ENCODE measurements around the gene TLE1. TPM values are rescaled to one million over a fixed set of nuclear protein-coding genes. Genes with fewer than 3 reads are reported as not detected.
"Not testable (repeated sequence)": the region's sequence is repeated elsewhere in the genome, so short reads cannot be mapped to it uniquely, and the experiment has no call there.

Gene TLE1
- total and polyA plus RNA-seq, 10 of the 15 experiments (the other 5 are each of a cell fraction or from before 2014, with no cell fraction given) = 0.04 to 0.23 (median 0.10) TPM; not detected in 6

DNA sequence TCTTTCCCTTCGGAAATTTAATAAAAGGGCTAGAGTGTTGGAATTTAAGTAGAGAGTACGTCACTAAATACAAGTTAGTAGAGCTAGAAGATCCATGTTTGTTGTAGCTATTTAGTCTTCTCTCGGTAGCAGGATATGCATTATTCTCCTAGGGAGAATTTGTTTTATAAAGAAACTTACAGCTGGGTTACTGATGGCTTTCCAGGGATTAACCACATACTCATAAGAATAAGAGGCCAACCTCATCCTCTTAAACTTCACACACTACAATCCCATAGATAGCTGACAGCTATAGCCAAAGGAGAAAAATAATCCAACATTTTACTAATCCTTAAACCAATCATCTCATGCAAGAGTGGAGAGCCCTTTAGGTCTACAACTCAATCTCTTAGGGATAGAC lies 43.0 kb downstream of the TLE1 start:
- WGBS (ENCODE audit: insufficient coverage, insufficient replicate concordance, low lambda C conversion rate, missing lambda C conversion rate) = 48% methylated on average over 3 of the region's 3 CpGs
- H2AFZ ChIP-seq (ENCODE audit: control insufficient read depth, low read depth, low read length) = no peak overlapping the region
- CTCF ChIA-PET = no interaction called here
- RAD21 ChIA-PET (ENCODE audit: unreplicated experiment) = no interaction called here
- POLR2A ChIA-PET = no interaction called here
- no peaks in the 10 kb centered on the region for H3K4me1 ChIP-seq (ENCODE audit: control insufficient read depth, insufficient read depth, low read length)
- H3K79me2 ChIP-seq (ENCODE audit: control insufficient read depth, insufficient read depth, low read length) = no peaks in the 10 kb centered on the region
- no peak for DNase-seq (ENCODE audit: low read depth, low spot score)
- SMC1A ChIA-PET (ENCODE audit: uncharacterized antibody, unreplicated experiment) = no interaction called here
- no peak for FAIRE-seq
- no peak overlapping the region for H3K27ac ChIP-seq (ENCODE audit: control insufficient read depth, insufficient read depth)
- in situ Hi-C loops (cut with MboI) = no loop called here
- H4K20me1 ChIP-seq (ENCODE audit: control insufficient read depth, insufficient read depth) = no peaks in the 10 kb centered on the region
- no peak for ATAC-seq
- intact Hi-C loops (cut with micrococcal nuclease; ENCODE audit: unreplicated experiment) = no loop called here
- no TSS peak for BruUV-seq (replicated peaks)
- H3K4me3 ChIP-seq = no peak overlapping the region
- no peak overlapping the region for H3K4me2 ChIP-seq (ENCODE audit: control insufficient read depth, insufficient read depth)
- no peaks in the 10 kb centered on the region for H3K27me3 ChIP-seq (replicated peaks in 1 of 2; ENCODE audit: control insufficient read depth in 2 of 2, insufficient read depth in 2 of 2, low read length in 1 of 2)
- H3K9ac ChIP-seq (ENCODE audit: control insufficient read depth, insufficient read depth, low read length) = no peak overlapping the region
- no peaks in the 10 kb centered on the region for H3K9me3 ChIP-seq (replicated peaks; ENCODE audit: control insufficient read depth, insufficient read depth, low read length)
- TF ChIP-seq KAT2A (conservative IDR thresholded peaks at IDR 0.05; ENCODE audit: control insufficient read depth, low read depth, low read length) (no peak), TAF1 (IDR thresholded peaks at IDR 0.05; ENCODE audit: borderline replicate concordance, low read depth, low read length) (no peak), PAX5 (IDR thresholded peaks at IDR 0.05; ENCODE audit: borderline replicate concordance, low read depth, low read length) (no peak), GATAD2B (conservative IDR thresholded peaks at IDR 0.05; ENCODE audit: low read depth) (no peak), EGR1 (IDR thresholded peaks at IDR 0.05; ENCODE audit: borderline replicate concordance in 1 of 2, low read depth in 2 of 2, low read length in 2 of 2) (no peak), SREBF1 (IDR thresholded peaks at IDR 0.05; ENCODE audit: low read length) (no peak), HCFC1 (IDR thresholded peaks at IDR 0.05; ENCODE audit: low read length) (no peak), POLR2A (IDR thresholded peaks at IDR 0.05; ENCODE audit: low read depth, low read length) (no peak)
- H3K36me3 ChIP-seq (ENCODE audit: control insufficient read depth in 2 of 2, insufficient read depth in 2 of 2, low read length in 1 of 2) = no peaks in the 10 kb centered on the region

DNA sequence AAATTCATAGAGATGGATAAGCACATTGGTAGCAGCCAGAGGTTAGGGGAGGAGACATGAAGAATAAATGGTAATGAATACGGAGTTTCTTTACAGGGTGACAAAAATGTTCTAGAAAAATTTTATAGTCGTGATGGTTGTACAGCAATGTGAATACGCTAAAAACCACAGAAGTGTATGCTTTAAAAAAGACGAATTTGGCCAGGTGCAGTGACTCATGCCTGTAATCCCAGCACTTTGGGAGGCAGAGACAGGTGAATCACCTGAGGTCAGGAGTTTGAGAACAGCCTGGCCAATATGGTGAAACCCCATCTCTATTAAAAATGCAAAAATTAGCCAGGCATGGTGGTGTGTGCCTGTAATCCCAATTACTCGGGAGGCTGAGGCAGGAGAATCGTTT lies 44.8 kb downstream of the TLE1 start:
- intact Hi-C loops (cut with micrococcal nuclease; ENCODE audit: unreplicated experiment); POLR2A ChIA-PET; H3K79me2 ChIP-seq (ENCODE audit: control insufficient read depth, insufficient read depth, low read length); H3K27me3 ChIP-seq (replicated peaks in 1 of 2; ENCODE audit: control insufficient read depth in 2 of 2, insufficient read depth in 2 of 2, low read length in 1 of 2); ATAC-seq; H3K36me3 ChIP-seq (ENCODE audit: control insufficient read depth in 2 of 2, insufficient read depth in 2 of 2, low read length in 1 of 2); RAD21 ChIA-PET (ENCODE audit: unreplicated experiment); in situ Hi-C loops (cut with MboI); H3K27ac ChIP-seq (ENCODE audit: control insufficient read depth, insufficient read depth); H4K20me1 ChIP-seq (ENCODE audit: control insufficient read depth, insufficient read depth); BruUV-seq (replicated peaks); H3K4me1 ChIP-seq (ENCODE audit: control insufficient read depth, insufficient read depth, low read length); H3K4me2 ChIP-seq (ENCODE audit: control insufficient read depth, insufficient read depth); DNase-seq (ENCODE audit: low read depth, low spot score); H3K9me3 ChIP-seq (replicated peaks; ENCODE audit: control insufficient read depth, insufficient read depth, low read length); H3K4me3 ChIP-seq; H2AFZ ChIP-seq (ENCODE audit: control insufficient read depth, low read depth, low read length); CTCF ChIA-PET; FAIRE-seq; H3K9ac ChIP-seq (ENCODE audit: control insufficient read depth, insufficient read depth, low read length); SMC1A ChIA-PET (ENCODE audit: uncharacterized antibody, unreplicated experiment): not testable (repeated sequence)
- WGBS (ENCODE audit: insufficient coverage, insufficient replicate concordance, low lambda C conversion rate, missing lambda C conversion rate) = 26% methylated on average over 6 of the region's 6 CpGs

Data from GM12878 (cell line).